ENCODE results near the gene MFNG. TPM values are rescaled to one million over a fixed set of nuclear protein-coding genes. Genes with fewer than 3 reads are reported as not detected.

Gene MFNG
- total RNA-seq, 3 donors from 2014 or later, result 11.3 to 16.1 (median 13.7) TPM

- intact Hi-C loops (cut with DNase I, micrococcal nuclease), result loop anchor here (5.0 to 10.0 kb wide), 2 partner anchors 139 to 142 kb away; no protein-coding TSS in a partner anchor
- no peak for ATAC-seq
- TF ChIP-seq CTCF (IDR thresholded peaks at IDR 0.05), result no peak
Measured at GRCh38 chr22:37456346-37456745, 29.8 kb downstream of the MFNG start.

GRCh38 chr22:37455896-37456295, 30.3 kb downstream of the MFNG start:
- H3K4me3 ChIP-seq, result no peak overlapping the region
- intact Hi-C loops (cut with DNase I, micrococcal nuclease), result loop anchor here (5.0 to 10.0 kb wide), 2 partner anchors 139 to 141 kb away; no protein-coding TSS in a partner anchor
- no peak for TF ChIP-seq CTCF (IDR thresholded peaks at IDR 0.05)
- no peaks in the 10 kb centered on the region for H3K4me1 ChIP-seq (ENCODE audit: low read depth)
- ATAC-seq (no peak), DNase-seq (peak in 1 of 3 donors; percentile 10)
- no peaks in the 10 kb centered on the region for H3K36me3 ChIP-seq (ENCODE audit: low read depth)
- H3K9me3 ChIP-seq, result no peaks in the 10 kb centered on the region

More at GRCh38 chr22:37456346-37456745, 29.8 kb downstream of the MFNG start:
- DNase-seq, result no peak
- no peaks in the 10 kb centered on the region for H3K9me3 ChIP-seq
- no peaks in the 10 kb centered on the region for H3K4me1 ChIP-seq (ENCODE audit: low read depth)
- no peaks in the 10 kb centered on the region for H3K36me3 ChIP-seq (ENCODE audit: low read depth)
- no peak overlapping the region for H3K4me3 ChIP-seq

GRCh38 chr22:37454857-37455686, 31.1 kb downstream of the MFNG start:
- intact Hi-C loops (cut with DNase I, micrococcal nuclease), result loop anchor here (5.0 to 10.0 kb wide), 2 partner anchors 138 to 140 kb away; no protein-coding TSS in a partner anchor
- no peak for TF ChIP-seq CTCF (IDR thresholded peaks at IDR 0.05)
- ATAC-seq (peak; percentile 65), DNase-seq (no peak)
- Histone ChIP-seq H3K36me3 (ENCODE audit: low read depth) (no peaks in the 10 kb centered on the region), H3K4me3 (no peak overlapping the region), H3K9me3 (no peaks in the 10 kb centered on the region), H3K4me1 (ENCODE audit: low read depth) (no peaks in the 10 kb centered on the region)

- no peaks in the 10 kb centered on the region for H3K9me3 ChIP-seq
- no peak overlapping the region for H3K4me3 ChIP-seq
- DNase-seq, result no peak
- H3K36me3 ChIP-seq (ENCODE audit: low read depth), result no peaks in the 10 kb centered on the region
- no peak for ATAC-seq
- TF ChIP-seq CTCF (IDR thresholded peaks at IDR 0.05), result no peak
- H3K4me1 ChIP-seq (ENCODE audit: low read depth), result no peaks in the 10 kb centered on the region
- intact Hi-C loops (cut with DNase I, micrococcal nuclease), result loop anchor here in 1 of 2 donors (10.0 kb wide), 1 partner anchor 139 kb away; no protein-coding TSS in a partner anchor
Measured at GRCh38 chr22:37453696-37454095, 32.5 kb downstream of the MFNG start.

GRCh38 chr22:37451218-37451617, 35.0 kb downstream of the MFNG start:
- no peak for DNase-seq
- TF ChIP-seq CTCF (IDR thresholded peaks at IDR 0.05), result no peak
- Histone ChIP-seq H3K4me3 (no peak overlapping the region), H3K36me3 (ENCODE audit: low read depth) (no peaks in the 10 kb centered on the region), H3K4me1 (ENCODE audit: low read depth) (no peaks in the 10 kb centered on the region), H3K9me3 (no peaks in the 10 kb centered on the region)
- intact Hi-C loops (cut with DNase I, micrococcal nuclease), result loop anchor here in 1 of 2 donors (10.0 kb wide), 1 partner anchor 136 kb away; no protein-coding TSS in a partner anchor
- ATAC-seq, result no peak

Measured in mucosa of descending colon (tissue), 3 donors.